ENCODE results near the gene CYB5R2. TPM values are rescaled to one million over a fixed set of nuclear protein-coding genes. Genes with fewer than 3 reads are reported as not detected.

The CYB5R2 gene
- total and polyA plus RNA-seq, 2 experiments from 2014 or later: 40.9 to 56.2 TPM

DNA sequence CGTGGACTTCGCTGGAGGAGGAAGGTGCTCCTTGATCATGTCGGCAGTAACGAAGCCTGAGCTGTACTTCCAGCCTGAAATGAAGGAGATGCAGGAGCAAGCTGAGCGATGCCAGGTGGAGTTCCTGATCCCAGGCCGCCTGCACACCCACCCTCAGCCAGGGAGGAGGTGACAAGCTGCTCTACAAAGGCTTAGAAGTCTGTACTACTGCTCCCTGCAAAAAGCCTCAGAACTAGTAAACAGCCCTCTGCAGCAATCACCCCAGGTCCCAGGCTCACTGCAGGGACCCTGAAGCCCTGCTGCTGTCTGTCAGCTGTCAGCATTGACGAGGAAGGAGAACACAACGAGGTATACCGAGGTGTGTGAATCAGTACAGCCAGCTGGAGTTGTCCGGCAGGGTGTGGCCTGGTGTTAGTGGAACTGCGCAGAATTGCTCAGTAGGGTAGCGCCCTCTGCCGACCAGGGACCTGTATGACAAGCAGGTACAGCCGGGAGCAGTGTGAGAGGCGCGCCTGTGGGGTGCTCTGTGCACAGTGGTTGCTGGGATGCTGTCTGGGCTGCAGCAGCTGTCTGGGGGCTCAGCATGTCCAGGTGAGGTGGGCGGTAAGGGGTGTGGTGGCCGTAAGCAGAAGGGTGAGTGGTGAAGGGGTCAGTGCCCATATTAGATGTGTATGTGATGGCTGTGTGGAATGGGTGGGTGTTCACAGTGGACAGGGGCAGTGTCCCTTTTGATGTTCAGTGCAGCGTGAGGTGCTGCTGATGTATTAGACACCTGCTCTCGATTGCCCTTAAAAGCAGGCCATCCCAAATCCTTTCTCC lies 7.6 kb downstream of the CYB5R2 start:
- no peak overlapping the region for H3K4me3 Mint-ChIP-seq
- no peak overlapping the region for H3K4me2 ChIP-seq
- no peak overlapping the region for H3K27ac ChIP-seq (ENCODE audit: low read depth)
- peaks cover 26% of the 10 kb centered on the region for H3K9me3 Mint-ChIP-seq
- H3K27ac Mint-ChIP-seq: no peak overlapping the region
- TF ChIP-seq, protein P1, sequence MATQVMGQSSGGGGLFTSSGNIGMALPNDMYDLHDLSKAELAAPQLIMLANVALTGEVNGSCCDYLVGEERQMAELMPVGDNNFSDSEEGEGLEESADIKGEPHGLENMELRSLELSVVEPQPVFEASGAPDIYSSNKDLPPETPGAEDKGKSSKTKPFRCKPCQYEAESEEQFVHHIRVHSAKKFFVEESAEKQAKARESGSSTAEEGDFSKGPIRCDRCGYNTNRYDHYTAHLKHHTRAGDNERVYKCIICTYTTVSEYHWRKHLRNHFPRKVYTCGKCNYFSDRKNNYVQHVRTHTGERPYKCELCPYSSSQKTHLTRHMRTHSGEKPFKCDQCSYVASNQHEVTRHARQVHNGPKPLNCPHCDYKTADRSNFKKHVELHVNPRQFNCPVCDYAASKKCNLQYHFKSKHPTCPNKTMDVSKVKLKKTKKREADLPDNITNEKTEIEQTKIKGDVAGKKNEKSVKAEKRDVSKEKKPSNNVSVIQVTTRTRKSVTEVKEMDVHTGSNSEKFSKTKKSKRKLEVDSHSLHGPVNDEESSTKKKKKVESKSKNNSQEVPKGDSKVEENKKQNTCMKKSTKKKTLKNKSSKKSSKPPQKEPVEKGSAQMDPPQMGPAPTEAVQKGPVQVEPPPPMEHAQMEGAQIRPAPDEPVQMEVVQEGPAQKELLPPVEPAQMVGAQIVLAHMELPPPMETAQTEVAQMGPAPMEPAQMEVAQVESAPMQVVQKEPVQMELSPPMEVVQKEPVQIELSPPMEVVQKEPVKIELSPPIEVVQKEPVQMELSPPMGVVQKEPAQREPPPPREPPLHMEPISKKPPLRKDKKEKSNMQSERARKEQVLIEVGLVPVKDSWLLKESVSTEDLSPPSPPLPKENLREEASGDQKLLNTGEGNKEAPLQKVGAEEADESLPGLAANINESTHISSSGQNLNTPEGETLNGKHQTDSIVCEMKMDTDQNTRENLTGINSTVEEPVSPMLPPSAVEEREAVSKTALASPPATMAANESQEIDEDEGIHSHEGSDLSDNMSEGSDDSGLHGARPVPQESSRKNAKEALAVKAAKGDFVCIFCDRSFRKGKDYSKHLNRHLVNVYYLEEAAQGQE (IDR thresholded peaks at IDR 0.05; ENCODE audit: unreplicated experiment): no peak
- TF ChIP-seq, protein P2, sequence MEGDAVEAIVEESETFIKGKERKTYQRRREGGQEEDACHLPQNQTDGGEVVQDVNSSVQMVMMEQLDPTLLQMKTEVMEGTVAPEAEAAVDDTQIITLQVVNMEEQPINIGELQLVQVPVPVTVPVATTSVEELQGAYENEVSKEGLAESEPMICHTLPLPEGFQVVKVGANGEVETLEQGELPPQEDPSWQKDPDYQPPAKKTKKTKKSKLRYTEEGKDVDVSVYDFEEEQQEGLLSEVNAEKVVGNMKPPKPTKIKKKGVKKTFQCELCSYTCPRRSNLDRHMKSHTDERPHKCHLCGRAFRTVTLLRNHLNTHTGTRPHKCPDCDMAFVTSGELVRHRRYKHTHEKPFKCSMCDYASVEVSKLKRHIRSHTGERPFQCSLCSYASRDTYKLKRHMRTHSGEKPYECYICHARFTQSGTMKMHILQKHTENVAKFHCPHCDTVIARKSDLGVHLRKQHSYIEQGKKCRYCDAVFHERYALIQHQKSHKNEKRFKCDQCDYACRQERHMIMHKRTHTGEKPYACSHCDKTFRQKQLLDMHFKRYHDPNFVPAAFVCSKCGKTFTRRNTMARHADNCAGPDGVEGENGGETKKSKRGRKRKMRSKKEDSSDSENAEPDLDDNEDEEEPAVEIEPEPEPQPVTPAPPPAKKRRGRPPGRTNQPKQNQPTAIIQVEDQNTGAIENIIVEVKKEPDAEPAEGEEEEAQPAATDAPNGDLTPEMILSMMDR (conservative IDR thresholded peaks at IDR 0.05; ENCODE audit: low read depth in 2 of 2): peak; percentile 84 to 96
- no peaks in the 10 kb centered on the region for H3K9me2 ChIP-seq (ENCODE audit: insufficient read depth)
- no peaks in the 10 kb centered on the region for H3K4me1 ChIP-seq (ENCODE audit: insufficient read depth)
- no peak overlapping the region for H2AFZ ChIP-seq
- H3K36me3 Mint-ChIP-seq (ENCODE audit: low read depth): peaks cover 77% of the 10 kb centered on the region
- H3K4me3 ChIP-seq: no peak overlapping the region
- H3K79me2 ChIP-seq (replicated peaks; ENCODE audit: insufficient read depth): no peaks in the 10 kb centered on the region
- H3F3A ChIP-seq (replicated peaks; ENCODE audit: low read depth): no peaks in the 10 kb centered on the region
- no peaks in the 10 kb centered on the region for H3K27me3 ChIP-seq (ENCODE audit: insufficient read depth)
- H3K27me3 Mint-ChIP-seq (ENCODE audit: insufficient read depth, low read depth, poor library complexity): peaks cover 7% of the 10 kb centered on the region
- H3K36me3 ChIP-seq (ENCODE audit: insufficient read depth): peaks cover 20% of the 10 kb centered on the region
- ATAC-seq: peak; percentile 97
- H3K4me1 Mint-ChIP-seq: peaks cover 9% of the 10 kb centered on the region
- peak; percentile 82 for DNase-seq (ENCODE audit: low spot score)
- no peaks in the 10 kb centered on the region for H4K20me1 ChIP-seq (replicated peaks; ENCODE audit: insufficient read depth)

DNA sequence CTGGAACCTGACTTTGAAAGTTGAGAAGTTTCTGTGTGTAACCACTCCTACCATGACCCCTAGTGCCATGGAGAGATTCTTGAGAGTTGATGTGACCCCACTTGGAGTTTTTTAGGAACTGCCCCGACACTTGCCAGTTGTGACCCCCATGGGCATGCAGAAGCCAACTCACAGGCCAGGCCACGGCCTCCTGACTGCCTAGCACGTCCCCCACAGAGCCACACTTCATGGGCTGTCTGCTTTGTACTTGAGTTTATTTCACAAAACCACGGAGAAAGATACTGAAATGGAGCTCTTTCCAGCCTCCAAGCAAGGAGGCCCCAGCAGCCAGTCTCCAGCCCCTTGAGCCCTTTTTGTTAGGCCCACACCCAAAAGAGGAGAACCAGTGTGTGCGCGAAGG lies 8.4 kb downstream of the CYB5R2 start:
- ATAC-seq: no peak
- H3F3A ChIP-seq (replicated peaks; ENCODE audit: low read depth): no peaks in the 10 kb centered on the region
- Mint-ChIP-seq H3K27ac (no peak overlapping the region), H3K4me1 (peaks cover 9% of the 10 kb centered on the region), H3K36me3 (ENCODE audit: low read depth) (peaks cover 72% of the 10 kb centered on the region), H3K4me3 (no peak overlapping the region), H3K9me3 (peaks cover 26% of the 10 kb centered on the region), H3K27me3 (ENCODE audit: insufficient read depth, low read depth, poor library complexity) (peaks cover 7% of the 10 kb centered on the region)
- no peak overlapping the region for H3K27ac ChIP-seq (ENCODE audit: low read depth)
- no peak for DNase-seq (ENCODE audit: low spot score)
- no peaks in the 10 kb centered on the region for H3K4me1 ChIP-seq (ENCODE audit: insufficient read depth)
- TF ChIP-seq NANOG (IDR thresholded peaks at IDR 0.05; ENCODE audit: borderline replicate concordance) (no peak), EZH2 (IDR thresholded peaks at IDR 0.05; ENCODE audit: low read depth, unreplicated experiment) (no peak), ZNF331 (CRISPR knock-in tag; IDR thresholded peaks at IDR 0.05; ENCODE audit: low read depth) (no peak), STAT1 (IDR thresholded peaks at IDR 0.05; ENCODE audit: unreplicated experiment) (no peak), ZNF114 (CRISPR knock-in tag; IDR thresholded peaks at IDR 0.05) (no peak)
- TF ChIP-seq, protein P3, sequence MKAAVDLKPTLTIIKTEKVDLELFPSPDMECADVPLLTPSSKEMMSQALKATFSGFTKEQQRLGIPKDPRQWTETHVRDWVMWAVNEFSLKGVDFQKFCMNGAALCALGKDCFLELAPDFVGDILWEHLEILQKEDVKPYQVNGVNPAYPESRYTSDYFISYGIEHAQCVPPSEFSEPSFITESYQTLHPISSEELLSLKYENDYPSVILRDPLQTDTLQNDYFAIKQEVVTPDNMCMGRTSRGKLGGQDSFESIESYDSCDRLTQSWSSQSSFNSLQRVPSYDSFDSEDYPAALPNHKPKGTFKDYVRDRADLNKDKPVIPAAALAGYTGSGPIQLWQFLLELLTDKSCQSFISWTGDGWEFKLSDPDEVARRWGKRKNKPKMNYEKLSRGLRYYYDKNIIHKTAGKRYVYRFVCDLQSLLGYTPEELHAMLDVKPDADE (IDR thresholded peaks at IDR 0.05): no peak
- TF ChIP-seq, protein P2 (conservative IDR thresholded peaks at IDR 0.05; ENCODE audit: low read depth in 2 of 2): no peak
- TF ChIP-seq, protein P1 (IDR thresholded peaks at IDR 0.05; ENCODE audit: unreplicated experiment): no peak
- H4K20me1 ChIP-seq (replicated peaks; ENCODE audit: insufficient read depth): no peaks in the 10 kb centered on the region
- peaks cover 20% of the 10 kb centered on the region for H3K36me3 ChIP-seq (ENCODE audit: insufficient read depth)
- no peak overlapping the region for H3K4me3 ChIP-seq
- no peak overlapping the region for H3K4me2 ChIP-seq
- H3K79me2 ChIP-seq (replicated peaks; ENCODE audit: insufficient read depth): no peaks in the 10 kb centered on the region
- no peaks in the 10 kb centered on the region for H3K9me2 ChIP-seq (ENCODE audit: insufficient read depth)
- H3K27me3 ChIP-seq (ENCODE audit: insufficient read depth): no peaks in the 10 kb centered on the region
- no peak overlapping the region for H2AFZ ChIP-seq
